Measurements from ENCODE around the gene MVD.

Gene MVD

DNA sequence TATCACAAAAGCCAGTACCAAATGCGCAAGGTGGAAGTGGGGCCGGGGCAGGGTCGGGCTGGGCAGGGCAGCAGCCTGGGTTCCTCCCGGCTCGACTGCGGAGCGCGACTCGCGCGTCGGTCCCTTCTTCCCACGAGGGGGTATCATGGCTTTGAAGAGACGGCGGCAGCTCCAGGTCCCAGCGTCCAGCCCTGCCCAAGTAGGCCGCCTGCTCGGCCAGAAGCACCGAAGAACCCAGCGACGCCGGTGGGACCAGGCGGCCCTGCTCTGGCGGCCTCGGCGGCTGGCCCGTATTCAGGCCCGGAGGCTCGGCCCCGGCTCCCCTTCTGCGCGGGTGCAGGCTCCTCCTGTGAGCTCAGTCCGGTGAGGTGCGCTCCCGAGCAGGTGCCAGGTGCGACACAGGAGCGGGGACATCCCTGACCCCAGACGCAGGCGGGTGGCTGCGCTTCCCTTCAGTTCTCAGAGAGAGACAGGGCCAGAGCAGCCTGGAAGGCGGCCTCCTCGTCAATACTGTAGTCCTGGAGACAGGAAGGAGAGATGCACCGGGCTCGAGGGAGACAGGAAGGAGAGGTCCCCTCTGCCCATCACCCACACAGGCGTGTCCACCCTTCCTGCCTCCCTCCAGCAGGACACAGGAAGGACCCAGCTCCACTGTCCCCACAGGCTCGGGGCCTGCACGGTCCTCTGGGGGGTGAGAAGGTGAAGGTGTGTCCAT is 34.4 kb upstream of the MVD start:
- no peak for FAIRE-seq

DNA sequence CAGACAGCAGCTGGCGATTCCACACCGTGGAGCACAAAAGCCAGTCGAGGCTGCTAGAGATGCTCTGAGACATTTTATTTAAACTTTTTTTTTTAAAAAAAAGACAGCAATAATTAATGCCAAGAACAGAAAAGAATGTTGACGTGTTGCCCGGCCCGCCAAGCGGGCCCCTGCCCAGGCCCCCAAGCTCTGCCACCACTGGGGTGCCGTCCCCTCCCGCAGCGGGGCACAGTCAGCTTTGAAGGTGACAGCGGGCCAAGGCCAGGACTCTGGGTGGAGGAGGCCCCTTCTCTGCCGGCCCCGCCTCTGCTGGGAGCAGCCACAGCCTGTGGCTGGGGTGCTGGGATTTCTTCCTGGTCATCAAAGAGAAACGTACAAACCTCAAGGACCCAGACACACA is 33.5 kb upstream of the MVD start:
- no peak for FAIRE-seq

- FAIRE-seq, result no peak
Measured at GRCh38 chr16:88695753-88696152, 32.9 kb upstream of the MVD start.

- FAIRE-seq, result no peak
Measured at GRCh38 chr16:88695218-88695617, 32.3 kb upstream of the MVD start.

- no peak for FAIRE-seq
Measured at GRCh38 chr16:88694221-88695087, 31.6 kb upstream of the MVD start.

DNA sequence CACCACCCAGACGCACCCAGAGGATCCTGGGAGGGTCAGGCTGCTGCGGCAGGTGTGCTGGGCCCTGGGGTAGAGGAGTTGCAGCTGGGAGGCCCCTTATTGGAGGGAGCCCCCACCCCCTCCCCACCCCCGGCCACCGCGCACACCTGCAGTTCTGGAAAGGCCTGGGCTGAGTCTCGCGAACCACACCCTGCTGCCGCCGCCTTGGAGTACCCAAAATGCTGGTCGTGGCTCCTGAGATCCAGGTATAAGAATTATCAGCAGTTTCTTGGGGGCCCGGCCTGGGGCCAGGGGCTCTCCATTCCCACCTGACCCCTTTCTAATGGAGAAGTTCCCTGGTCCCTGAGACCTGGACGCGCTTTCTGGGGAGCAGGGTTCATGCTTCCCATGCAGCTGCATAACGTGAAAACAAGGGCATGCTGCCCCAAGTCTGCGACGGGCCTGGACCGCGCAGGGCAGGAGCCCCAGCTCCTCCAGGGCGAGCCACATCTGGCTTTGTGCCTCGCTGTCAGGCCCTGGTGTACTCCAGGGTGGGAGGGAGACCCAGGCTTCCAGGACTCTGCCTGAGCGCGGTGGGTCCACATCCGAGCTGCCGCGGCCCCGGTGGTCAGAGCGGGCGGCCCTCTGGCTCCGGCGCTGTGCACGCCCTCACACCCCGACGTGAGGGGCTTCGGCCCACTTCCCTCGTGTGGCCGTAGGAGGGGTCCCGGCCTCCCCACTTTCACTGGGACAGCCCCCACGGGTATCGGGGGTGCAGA is 30.7 kb upstream of the MVD start:
- FAIRE-seq, result no peak

GRCh38 chr16:88692861-88693260 is 30.0 kb upstream of the MVD start:
- FAIRE-seq, result no peak

DNA sequence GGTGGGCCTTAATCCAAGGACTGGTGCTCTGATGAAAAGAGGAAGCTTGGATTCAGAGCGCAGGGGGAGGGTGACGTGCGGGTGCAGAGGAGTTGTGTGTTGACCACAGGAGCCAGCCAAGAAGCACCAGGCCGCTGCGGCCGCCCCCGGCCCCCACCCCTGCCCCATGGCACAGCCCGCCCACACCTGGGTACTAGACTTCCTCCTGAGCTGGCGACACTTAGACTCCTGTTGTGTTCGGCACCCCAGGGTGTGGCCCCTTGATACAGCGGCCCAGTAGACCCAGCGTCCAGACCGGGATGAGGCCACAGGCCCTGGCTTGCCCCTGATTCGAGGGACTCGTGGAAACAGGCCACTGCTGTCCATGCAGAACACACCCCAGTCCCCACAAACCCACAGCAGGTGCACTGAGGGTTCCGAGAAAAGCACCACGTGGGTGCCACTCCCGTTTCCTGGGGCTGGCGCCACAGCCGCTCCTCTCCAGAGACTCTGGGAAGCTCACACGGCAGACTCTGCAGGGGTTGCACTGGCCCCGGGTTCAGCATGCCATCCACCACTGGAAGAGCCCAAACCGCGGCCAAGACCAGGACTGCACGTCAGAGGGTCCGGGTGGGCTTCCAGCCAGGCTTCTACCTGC is 29.2 kb upstream of the MVD start:
- FAIRE-seq, result no peak

- no peak for FAIRE-seq
Measured at GRCh38 chr16:88691129-88691813, 28.4 kb upstream of the MVD start.

DNA sequence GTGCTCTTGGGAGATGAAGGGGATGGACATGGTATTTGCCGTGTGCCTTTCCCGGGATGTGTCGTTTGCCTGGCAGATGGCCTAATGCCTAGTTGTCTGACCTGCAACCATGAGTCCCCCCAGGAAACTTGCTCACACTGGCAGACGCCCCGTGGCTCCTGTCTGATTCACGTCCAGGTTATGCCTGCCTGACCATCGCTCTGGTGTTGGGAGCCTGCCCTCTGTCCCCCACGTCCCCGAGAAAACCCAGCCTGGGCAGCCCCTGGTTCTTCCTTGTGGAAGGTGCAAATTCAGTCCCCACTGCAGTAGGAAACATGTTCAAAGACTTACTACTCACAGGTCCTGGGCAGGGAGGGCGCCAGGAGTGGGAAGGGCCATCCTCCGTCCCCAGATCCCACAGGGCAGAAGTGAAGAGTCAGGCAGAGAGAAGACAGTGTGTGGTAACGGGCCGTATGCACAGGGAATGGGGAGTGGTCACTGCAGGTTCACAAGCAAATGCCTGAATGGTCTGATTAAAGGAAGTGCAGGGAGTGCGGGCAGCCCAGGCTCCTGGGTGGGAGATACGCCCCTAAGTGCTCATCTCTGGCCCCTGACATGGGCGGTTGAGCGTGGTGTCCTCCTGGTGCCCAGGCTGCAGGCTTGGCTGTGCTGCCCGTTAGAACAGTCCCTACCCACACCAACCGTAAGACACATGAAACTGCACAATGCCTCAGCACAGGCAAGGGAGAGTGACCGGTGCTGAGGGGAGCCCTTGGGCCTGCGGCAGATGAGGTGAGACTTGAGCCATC is 27.6 kb upstream of the MVD start:
- FAIRE-seq, result no peak

DNA sequence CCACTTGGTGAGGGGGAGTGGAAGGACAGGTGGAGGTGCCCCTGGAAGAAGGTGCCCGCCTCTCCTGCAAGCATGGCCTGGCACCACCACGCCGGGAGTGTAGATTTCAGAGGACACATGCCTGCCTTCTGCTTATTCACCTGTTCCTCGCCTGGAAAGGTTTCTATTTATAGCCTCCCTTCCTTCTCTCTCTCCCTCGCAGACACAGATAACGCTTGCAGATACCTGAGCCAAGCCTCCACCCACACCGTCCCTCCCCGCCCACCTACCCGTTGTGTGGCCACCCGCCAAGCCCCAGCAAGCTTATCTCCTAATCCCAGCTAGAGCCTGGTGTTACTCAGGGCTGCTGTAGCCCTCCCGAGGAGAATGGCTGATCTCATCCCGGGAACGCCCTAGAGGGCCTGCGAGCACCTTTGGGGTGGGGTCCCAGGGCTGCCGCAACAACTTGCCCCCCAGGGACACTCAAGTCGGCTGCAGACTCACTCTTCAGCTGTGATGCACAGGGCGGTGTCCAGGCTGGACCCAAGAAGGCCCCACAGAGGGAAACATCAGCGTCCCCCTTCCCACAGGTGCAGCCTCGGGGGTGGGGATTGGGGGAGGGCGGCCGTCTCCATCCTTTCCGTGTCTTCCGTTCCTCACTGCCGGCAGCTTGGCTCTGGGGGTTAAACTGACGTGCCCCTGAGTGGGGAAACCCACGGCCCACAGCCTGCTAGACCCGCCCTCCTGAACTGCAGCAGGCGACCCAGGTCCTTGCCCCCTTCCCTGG is 25.3 kb upstream of the MVD start:
- no peak for FAIRE-seq

- FAIRE-seq, result no peak
Measured at GRCh38 chr16:88687676-88688012, 24.8 kb upstream of the MVD start.

DNA sequence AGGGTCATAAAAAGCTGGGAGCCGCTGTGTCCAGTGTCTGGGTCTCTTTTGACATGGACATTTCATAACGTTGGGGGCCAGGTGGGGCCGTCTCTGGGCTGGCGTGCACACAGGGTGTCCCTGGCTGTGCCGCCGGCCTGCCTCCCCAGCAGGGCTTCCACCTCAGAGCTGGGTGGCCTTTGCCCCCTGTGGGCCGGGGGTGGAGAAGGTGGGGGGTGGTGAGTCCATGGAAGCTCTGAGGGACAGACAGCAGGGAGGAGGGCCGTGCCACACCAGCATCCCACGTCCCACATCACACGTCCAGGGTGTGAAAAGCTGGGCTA is 24.3 kb upstream of the MVD start:
- no peak for FAIRE-seq

DNA sequence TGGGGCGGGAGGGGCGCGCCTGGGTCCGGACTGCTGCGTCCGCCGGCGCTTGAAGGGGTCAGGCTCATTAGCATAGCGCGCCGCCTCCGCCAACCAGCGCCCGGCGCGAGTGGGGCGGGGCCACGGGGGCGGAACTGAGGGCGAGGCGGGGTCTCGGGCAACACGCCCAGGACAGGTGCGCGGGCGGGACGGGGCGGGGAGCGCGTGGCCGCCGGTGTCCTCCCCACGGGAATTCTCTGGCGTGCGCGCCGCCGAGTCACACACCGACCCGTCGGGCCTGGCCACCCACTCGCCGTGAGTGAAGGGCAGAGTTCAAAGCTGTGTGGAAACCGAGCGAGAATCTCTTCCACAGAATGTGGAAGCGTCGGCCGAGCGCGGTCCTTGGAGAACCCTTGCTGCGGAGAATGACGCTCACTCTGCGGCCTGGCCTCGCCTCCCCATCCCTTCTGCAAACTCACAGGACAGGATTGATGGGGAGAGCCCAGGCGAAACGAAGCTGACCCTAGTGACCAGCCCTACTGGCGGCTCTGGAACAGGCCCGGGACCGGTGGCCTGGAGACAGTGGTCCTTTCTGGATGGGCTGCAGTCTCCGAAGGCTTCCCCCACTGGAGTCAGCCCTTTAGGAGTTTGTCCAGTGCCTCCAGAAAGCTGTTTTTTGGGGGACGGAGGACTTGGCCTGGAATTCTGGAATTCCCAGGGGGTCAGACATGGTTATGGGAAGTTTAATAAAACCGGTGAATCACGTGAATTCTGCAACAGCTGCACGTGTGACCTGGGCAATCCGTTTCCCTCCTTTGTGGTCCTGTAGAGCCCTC is 23.8 kb upstream of the MVD start, which contains the start of gene SNAI3:
Gene SNAI3 (minus strand): TSS at position 69 of the 815 bp plus-strand sequence. CDS start 101 bp downstream, outside the sequence.
- no peak for FAIRE-seq

DNA sequence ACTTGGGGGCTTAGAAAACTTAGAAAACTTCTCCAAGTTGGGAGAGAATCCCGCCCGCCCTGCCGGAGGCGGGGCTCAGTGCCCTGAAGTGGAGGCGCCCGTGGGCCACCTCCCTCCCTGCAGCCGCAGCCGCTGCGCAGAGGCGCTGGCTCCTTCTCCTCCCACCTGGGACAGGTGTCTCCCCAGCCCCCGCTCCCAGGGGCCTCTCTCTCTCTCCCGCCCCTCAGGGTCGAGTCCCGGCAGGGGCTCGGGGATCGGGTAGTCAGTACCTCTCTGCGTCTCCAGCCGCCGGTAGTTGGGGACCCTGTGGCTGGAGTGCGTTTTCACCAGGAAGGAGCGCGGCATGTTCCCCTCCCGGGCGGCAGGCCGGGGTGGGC is 23.2 kb upstream of the MVD start:
- no peak for FAIRE-seq

DNA sequence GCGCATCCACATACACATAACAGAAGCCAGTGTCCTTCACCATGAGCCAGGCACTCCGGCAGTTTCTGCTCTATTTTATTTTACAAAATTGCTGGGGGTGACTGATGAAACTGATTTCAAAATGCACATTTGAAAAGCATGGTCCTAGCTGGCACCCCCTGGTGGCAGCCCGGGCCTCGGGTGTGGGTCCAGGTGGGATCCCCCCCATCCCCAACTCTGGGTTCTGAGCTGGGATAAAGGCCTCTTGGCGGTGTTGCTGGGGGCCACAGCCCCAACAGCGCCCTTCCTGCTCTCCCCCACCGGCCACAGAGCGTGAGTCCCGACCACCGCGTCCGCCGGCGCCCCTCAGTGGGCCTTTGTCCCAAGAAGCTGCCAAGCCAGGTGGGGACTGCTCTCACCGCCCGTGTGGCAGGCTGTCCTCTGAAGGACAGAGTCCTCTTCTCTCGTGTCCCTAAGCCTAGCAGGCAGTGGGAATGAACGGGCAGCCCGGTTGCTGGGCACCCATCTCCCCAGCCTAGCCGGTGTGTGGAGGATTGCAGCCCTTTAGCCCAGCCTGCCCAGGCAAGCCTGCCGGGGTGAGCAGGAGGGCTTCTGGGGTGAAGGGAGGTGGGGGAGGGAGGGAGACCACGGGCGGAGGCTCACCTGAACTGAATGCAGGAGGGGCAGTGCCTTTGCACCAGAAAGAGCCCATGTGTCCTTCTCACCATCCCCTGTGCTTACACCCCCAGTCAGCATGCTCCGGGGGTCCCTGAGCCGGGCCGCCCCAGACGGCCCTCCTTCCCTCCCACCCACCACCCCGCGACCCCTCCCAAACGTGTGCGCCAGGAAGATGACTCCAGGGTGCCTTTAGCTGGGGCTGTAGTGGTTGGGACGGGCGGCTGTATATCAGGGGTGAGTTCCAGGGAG is 22.5 kb upstream of the MVD start:
- FAIRE-seq, result no peak

DNA sequence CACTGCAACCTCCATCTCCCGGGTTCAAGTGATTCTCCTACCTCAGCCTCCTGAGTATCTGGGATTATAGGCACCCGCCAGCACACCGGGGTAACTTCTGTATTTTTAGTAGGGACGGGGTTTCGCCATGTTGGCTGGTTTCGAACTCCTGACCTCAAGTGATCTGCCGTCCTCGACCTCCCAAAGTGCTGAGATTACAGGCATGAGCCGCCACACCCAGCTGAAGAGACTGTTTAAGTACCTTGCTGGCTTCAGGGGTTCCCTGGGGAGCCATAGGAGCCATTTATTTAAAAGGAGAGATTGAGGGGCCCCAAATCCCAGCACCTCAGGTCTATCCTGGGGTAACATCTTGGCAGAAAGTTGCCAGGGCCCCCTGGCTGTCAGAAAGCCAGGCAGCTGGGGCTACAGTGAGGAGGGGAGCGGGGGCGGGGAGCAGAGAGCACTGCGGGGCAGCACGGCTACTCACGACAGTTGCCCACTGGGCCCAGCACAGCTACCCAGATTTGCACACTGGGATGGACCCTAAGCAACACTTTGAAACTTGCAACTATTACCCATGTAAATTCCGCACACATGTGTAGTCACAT is 21.8 kb upstream of the MVD start:
- no peak for FAIRE-seq

DNA sequence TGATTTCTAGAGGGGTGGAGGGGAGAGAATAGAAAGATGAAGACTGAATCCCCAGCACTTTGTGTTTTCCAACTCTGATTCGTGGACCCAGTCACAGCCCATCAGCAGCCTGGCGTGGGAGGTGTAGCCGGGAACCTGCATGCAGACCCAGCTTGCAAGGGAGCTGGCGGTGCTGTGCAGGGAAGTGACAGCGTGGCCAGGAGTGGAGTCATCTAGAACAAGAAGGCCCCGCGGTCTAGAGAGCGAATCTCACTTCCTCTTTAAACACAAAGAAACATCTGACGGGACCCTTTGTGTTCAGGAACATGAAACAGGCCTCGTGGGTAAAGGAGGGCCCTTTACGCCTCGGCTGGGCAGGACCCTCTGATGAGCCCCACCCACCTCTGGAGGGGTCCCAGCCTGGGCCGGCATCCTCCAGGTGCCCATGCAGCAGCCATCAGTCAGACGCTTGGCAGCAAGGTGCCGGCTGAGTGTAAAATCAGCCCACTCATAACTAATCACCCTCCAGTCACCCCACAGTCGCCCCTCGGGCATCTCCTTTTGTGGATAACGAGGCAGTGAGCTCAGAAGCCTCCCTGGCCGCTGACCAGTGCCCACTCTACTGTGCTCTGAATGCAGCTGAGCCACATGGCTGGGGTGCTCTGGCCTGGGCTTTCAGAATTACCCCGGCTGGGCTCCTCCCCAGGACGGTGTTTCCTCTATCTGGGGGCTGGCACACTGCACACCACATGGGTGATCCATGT is 19.0 kb upstream of the MVD start:
- FAIRE-seq, result no peak

Measured in colon (tissue), 2 donors.